IPS DF 4.7 (cell line): ENCODE measurements around the gene BTBD18.
"Not testable (repeated sequence)": the region's sequence is repeated elsewhere in the genome, so short reads cannot be mapped to it uniquely, and the experiment has no call there.

Experiments used
- DNase-seq: peaks from one replicate; pipeline ENCODE4 v3.0.0-alpha.2; 2013; ENCODE audit warnings: low spot score; ENCODE audit errors: extremely low read depth

BTBD18 gene

DNA sequence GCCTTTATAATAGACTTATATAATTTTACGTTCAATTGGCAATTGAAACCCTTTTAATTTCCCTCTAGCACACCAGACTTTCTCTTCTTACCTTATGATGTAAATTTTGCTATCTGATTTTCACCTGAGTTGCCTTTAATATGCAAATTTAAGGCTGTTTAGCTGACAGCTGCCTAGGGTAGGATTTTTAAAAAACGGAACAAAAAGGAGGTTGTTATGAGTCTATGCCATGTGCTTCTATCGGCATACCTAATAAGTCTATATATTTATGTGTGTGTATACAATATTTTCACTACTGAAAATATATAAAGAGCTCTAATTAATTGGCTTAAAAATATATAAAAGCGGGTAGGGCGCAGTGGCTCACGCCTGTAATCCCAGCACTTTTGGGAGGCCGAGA is 22.1 kb downstream of the BTBD18 start:
- DNase-seq: no peak

GRCh38 chr11:57728829-57729228 is 22.8 kb downstream of the BTBD18 start:
- DNase-seq: no peak

DNA sequence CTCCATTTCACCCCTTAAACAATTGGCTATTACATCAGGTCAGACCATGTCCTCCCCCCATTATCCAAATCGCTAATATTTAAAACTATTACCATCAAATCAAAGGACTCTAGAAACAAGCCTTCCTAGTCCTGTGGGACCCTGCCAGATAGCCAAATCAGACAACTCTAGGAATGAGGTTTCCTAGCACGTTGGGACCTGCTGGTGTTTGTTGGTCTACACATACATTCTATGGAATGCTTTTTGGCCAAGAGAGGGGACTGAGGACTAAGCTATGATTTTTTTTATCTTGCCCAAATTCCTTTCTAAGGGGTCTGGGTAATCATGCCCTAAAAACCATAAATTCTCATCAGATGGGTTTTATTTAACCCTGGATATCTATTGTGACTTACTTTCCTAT is 24.4 kb downstream of the BTBD18 start:
- DNase-seq: no peak

DNA sequence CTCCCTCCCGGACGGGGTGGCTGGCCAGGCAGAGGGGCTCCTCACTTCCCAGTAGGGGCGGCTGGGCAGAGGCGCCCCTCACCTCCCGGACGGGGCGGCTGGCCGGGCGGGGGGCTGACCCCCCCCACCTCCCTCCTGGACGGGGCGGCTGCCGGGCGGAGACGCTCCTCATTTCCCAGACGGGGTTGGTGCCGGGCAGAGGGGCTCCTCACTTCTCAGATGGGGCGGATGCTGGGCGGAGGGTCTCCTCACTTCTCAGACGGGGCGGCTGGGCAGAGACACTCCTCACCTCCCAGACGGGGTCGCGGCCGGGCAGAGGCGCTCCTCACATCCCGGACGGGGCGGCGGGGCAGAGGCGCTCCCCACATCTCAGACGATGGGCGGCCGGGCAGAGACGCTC is 34.9 kb downstream of the BTBD18 start:
- not testable (repeated sequence) for DNase-seq

- no peak for DNase-seq
Measured at GRCh38 chr11:57713835-57714234, 37.8 kb downstream of the BTBD18 start.

DNA sequence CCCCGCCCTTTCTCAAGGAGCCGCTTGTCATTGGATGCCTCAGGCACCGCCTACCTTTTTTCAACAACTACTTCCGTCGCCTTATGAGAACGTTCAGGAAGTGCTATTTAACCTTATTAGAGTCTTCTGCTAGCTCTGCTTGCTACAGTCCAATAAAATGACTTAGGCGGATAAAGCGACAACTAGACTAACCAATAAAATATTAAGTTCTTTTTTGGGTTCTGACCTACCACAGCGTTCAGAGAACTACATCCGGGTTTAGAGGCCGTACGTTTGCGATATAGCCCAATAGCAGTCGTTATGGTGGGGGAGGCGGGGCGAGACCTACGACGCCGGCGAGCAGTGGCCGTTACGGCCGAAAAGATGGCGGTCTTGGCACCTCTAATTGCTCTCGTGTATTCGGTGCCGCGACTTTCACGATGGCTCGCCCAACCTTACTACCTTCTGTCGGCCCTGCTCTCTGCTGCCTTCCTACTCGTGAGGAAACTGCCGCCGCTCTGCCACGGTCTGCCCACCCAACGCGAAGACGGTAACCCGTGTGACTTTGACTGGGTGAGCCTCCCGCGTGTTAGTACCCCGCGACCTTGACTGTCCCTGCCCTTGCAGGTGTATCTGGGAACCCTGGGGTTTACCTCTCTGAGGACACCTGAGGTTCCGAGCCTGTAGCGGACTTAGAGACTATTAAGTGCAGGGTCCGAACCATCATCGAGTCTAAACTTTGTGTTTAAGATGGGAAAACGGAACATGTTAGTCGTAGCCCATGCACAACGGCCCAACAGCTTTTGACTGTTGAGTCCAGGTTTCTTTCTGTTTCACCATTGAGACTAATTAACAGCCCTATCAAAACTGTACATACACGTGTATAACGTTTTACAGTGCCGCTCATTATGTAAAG is 39.1 kb downstream of the BTBD18 start, which contains the start of gene TMX2:
TSS of gene TMX2 (plus strand) at position 338 of the 895 bp plus-strand sequence. CDS start at position 364, 26 bp downstream.
- peak; percentile 97 for DNase-seq

DNA sequence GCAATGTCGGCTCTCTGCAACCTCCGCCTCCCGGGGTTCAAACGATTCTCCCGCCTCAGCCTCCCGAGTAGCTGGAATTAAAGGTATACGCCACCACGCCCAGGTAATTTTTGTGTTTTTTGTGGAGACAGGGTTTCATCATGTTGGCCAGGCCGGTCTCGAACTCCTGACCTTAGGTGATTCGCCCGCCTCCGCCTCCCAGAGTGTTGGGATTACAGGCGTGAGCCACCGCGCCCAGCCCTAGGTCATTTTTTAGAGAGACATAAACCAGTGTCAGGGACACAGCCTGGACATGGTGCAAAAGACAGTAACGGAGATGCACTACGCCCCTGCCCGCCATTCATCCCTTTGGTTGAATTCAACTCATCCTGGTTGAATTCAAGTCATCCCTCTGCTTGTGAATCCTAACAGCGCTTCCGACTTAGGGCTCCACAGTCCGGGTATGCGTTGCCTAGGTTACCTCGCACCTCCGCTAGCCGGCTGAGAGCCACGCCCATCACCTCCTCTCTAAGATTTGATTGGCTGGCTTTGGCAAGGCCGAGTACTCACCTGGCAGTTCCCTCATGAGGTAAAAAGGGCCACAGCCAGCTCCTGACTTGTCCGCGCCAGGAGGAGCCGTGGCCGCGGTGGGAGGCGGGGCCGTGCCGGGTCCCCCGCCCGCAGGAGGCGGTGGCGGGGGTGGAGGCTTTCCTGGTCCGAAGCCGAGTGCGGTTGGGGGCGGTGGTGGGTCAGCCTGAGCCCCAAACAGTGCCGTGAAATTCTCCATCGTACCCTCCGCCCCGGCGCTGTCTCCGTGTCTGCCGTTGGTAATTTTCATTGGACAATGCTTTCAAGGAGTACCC is 40.0 kb downstream of the BTBD18 start, which contains the start of gene MED19:
TSS of gene MED19 (minus strand) at position 802 of the 842 bp plus-strand sequence. CDS start at position 766, 36 bp downstream.
- DNase-seq: peak; percentile 84

DNA sequence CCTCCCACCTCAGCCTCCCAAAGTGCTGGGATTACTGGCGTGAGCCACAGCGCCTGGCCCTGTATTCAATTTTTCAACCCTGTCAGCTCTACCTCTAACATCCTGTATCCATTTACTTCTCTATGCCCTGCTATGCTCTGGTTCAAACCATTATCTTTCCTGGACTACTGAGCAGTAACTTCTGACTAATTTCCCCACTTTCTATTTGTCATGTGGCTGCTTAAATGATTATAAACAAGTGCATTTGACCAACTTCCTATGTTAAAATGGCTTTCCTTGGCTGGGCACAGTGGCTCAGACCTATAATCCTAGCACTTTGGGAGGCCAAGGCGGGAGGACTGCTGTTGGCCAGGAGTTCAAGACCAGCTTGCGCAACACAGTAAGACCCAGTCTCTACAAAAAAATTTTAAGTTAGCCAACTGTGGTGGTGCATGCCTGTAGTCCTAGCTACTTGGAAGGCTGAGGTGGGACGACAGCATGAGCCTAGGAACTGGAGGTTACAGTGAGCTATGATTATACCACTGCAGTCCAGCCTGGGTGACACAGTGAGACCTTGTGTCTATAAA is 41.7 kb downstream of the BTBD18 start:
- DNase-seq: no peak

DNA sequence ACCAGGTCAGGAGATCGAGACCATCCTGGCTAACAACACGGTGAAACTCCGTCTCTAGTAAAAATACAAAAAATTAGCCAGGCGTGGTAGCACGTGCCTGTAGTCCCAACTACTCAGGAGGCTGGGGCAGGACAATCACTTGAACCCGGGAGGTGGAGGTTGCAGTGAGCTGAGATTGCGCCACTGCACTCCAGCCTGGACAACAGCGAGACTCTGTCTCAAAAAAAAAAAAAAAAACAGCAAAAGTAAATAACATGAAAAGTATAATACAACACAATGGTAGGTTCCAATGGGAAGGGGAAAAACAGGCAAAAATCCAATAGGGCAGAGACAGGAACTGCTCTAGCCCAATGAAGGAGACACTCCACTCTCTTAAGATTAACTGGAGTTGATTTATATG is 46.2 kb downstream of the BTBD18 start:
- DNase-seq: not testable (repeated sequence)

DNA sequence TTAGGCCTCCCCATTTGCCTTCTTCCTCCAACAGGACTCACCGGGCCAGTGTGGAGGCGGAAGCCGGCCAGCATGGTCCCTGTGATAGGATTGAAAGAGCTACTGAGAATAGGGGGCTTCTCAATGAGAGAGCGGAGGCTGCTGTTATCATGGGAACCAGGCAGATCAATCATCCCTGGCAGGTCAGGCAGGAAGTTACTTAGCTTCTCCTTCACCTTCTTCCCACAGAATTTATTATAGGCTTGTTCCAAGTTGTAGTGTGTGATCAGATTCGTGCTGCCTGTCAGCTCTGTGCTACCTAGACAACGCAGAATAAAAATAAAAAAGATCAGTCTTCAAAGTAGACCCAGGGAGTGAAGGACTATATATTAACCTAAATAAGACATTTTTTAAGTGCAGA is 46.7 kb downstream of the BTBD18 start:
- no peak for DNase-seq

DNA sequence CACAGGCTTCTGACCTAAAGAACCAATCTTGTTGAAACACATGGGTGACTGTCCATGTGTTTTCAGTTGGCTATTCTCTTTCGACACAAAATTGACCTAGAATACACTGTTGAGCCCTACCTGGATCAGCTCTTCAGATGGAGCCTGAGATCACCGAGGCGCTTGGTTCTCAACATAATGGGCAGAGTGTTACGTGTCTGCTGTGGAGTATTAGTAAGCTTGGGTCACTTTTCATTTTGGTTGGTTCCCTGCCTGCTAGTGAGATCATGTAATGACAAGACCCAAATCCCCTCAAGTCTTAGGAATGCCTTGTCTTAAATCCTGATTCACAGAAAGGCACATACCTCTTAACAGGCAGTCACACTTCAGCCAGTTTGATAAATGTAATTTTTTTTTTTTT is 48.3 kb downstream of the BTBD18 start:
- no peak for DNase-seq

DNA sequence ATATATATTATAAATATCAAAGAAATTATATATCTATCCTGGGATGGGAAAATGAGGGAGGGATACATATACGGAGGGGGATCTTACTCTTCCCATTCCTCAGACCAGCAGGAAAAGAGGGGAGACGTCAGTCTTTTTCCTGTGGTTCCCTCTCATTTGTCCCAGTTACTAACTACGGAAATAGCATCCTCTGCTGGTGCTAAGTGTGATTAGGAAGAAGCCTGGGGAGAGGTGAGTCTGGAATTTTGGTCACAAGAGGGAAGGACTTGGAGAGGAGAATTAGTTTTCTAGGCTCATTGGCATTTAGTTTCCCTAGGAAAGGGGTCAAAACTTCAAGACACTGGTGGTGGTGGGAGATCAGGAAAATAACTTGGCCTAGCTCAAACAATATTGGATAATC is 51.2 kb downstream of the BTBD18 start:
- DNase-seq: no peak

DNA sequence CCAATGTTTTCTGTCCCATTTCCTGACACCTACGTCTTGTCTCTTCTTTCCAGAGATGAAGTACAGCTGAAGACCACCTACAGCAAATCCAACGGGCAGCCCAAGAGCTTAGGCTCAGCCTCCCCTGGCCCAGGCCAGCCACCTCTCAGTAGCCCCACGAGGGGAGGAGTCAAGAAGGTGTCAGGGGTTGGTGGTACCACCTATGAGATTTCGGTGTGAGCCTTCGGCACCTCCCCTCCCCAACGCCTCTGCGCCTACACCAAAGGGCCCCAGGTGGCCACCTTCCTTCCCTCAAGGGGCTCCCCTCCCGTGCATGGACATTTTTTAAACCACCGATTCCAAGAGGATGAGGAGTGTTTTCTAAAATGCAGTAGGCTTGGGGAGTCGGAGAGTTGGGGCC is 51.8 kb downstream of the BTBD18 start:
- no peak for DNase-seq

DNA sequence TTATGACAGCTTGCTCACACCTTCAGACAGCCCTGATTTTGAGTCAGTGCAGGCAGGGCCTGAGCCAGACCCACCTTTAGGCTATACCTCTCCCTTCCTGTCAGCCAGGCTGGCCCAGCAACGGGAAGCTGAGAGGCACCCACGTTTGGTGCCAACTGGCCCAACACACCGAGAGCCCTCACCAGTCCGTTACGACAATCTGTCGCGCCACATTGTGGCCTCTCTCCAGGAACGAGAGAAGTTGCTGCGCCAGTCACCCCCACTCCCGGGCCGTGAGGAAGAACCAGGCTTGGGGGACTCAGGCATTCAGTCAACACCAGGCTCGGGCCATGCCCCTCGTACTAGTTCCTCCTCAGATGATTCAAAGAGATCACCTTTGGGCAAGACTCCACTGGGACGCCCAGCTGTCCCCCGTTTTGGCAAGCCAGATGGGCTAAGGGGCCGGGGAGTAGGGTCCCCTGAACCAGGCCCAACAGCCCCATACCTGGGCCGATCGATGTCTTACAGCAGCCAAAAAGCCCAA is 52.7 kb downstream of the BTBD18 start:
- no peak for DNase-seq
